Measurements from ENCODE around the gene C17orf67. TPM values are rescaled to one million over a fixed set of nuclear protein-coding genes. Genes with fewer than 3 reads are reported as not detected.
A peak's percentile ranks its signal among the peaks of the same experiment; 100 is the strongest.

Gene C17orf67
- polyA plus RNA-seq, 2 of the 4 experiments (the other 2 are of a cell fraction), result 1.8 to 2.6 TPM

DNA sequence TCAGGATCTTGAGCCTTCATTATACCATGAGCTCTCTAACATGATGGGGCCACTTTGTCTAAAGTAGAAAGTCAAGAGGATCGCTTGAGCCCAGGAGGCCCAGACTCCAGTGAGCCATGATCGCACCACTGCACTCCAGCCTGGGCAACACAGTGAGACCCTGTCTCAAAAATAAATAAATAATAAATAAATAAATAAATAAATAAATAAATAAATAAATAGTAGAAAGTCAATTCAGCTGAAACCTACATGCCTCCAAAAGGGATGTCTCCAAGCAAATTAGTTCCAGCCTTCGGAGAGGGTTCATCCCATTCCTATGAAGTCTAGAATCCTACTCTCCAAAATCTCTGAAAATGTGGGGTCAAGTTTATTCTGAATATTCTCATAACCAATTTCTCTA, 26.0 kb downstream of the C17orf67 start:
- no peak overlapping the region for H3K4me3 ChIP-seq
- ChIA-PET CTCF (interaction anchor here (1.2 to 1.3 kb wide), 2 partner anchors 10 to 28 kb away, joined by 3 read pairs; no protein-coding TSS in a partner anchor), POLR2A (no interaction called here)
- no peak overlapping the region for H3K27ac ChIP-seq
- DNase-seq (ENCODE audit: low read depth in 1 of 2, low spot score in 1 of 2) (no peak), ATAC-seq (no peak), FAIRE-seq (no peak)
- no peak overlapping the region for H3K4me2 ChIP-seq
- no peaks in the 10 kb centered on the region for H3K9me3 ChIP-seq
- 89% methylated on average over 3 of the region's 3 CpGs for WGBS (ENCODE audit: missing lambda C conversion rate)
- TF ChIP-seq ZC3H11A (IDR thresholded peaks at IDR 0.05) (peak; percentile 42), HOXA7 (CRISPR knock-in tag; IDR thresholded peaks at IDR 0.05) (no peak)
- no peaks in the 10 kb centered on the region for H3K4me1 ChIP-seq

GRCh38 chr17:56806949-56807348, 26.8 kb downstream of the C17orf67 start:
- no peak for DNase-seq (ENCODE audit: low read depth in 1 of 2, low spot score in 1 of 2)
- H3K27ac ChIP-seq, result no peak overlapping the region
- H3K4me1 ChIP-seq, result no peaks in the 10 kb centered on the region
- POLR2A ChIA-PET, result no interaction called here
- no peak overlapping the region for H3K4me2 ChIP-seq
- FAIRE-seq, result no peak
- H3K9me3 ChIP-seq, result no peaks in the 10 kb centered on the region
- WGBS (ENCODE audit: missing lambda C conversion rate), result 87% methylated on average over 4 of the region's 4 CpGs
- no peak for ATAC-seq
- TF ChIP-seq MAFK (IDR thresholded peaks at IDR 0.05; ENCODE audit: partially characterized antibody) (no peak), NFE2L2 (conservative IDR thresholded peaks at IDR 0.05; ENCODE audit: low read length) (no peak), BCL3 (IDR thresholded peaks at IDR 0.05) (no peak), CBX8 (IDR thresholded peaks at IDR 0.05) (no peak), EP300 (IDR thresholded peaks at IDR 0.05) (no peak), ZSCAN20 (CRISPR knock-in tag; IDR thresholded peaks at IDR 0.05) (no peak), REST (IDR thresholded peaks at IDR 0.05) (no peak), MYC (IDR thresholded peaks at IDR 0.05; ENCODE audit: borderline replicate concordance, low read length) (no peak), BHLHE40 (IDR thresholded peaks at IDR 0.05; ENCODE audit: low read depth, low read length) (no peak), HOXB5 (CRISPR knock-in tag; IDR thresholded peaks at IDR 0.05) (no peak), CHD2 (IDR thresholded peaks at IDR 0.05; ENCODE audit: low read length, partially characterized antibody) (no peak), CBX2 (IDR thresholded peaks at IDR 0.05; ENCODE audit: borderline replicate concordance, low read depth) (no peak), HDAC2 (IDR thresholded peaks at IDR 0.05) (no peak)
- CTCF ChIA-PET, result interaction anchor here (1.2 to 1.5 kb wide), 3 partner anchors 9 to 28 kb away, joined by 3 read pairs; no protein-coding TSS in a partner anchor
- no peak overlapping the region for H3K4me3 ChIP-seq

GRCh38 chr17:56804454-56804853, 29.3 kb downstream of the C17orf67 start:
- Histone ChIP-seq H3K9me3 (no peaks in the 10 kb centered on the region), H3K4me1 (no peaks in the 10 kb centered on the region), H3K4me2 (no peak overlapping the region), H3K27ac (no peak overlapping the region), H3K4me3 (no peak overlapping the region)
- no peak for DNase-seq (ENCODE audit: low read depth in 1 of 2, low spot score in 1 of 2)
- CTCF ChIA-PET, result interaction anchor here (0.6 to 1.4 kb wide), 4 partner anchors 14 to 143 kb away, joined by 3 to 10 read pairs (median 5); no protein-coding TSS in a partner anchor
- POLR2A ChIA-PET, result no interaction called here
- TF ChIP-seq CHD4 (IDR thresholded peaks at IDR 0.05; ENCODE audit: borderline replicate concordance) (no peak), MAX (IDR thresholded peaks at IDR 0.05) (no peak), HOXB5 (CRISPR knock-in tag; IDR thresholded peaks at IDR 0.05) (no peak), POLR2AphosphoS2 (conservative IDR thresholded peaks at IDR 0.05; ENCODE audit: low read length) (no peak), HMGXB4 (CRISPR knock-in tag; IDR thresholded peaks at IDR 0.05; ENCODE audit: borderline replicate concordance) (no peak), JUNB (IDR thresholded peaks at IDR 0.05) (no peak), TFCP2L1 (CRISPR knock-in tag; IDR thresholded peaks at IDR 0.05) (no peak), NPAS2 (CRISPR knock-in tag; IDR thresholded peaks at IDR 0.05; ENCODE audit: borderline replicate concordance) (no peak), RARB (CRISPR knock-in tag; IDR thresholded peaks at IDR 0.05) (no peak), E2F6 (IDR thresholded peaks at IDR 0.05; ENCODE audit: borderline replicate concordance, low read depth) (no peak), CBX8 (IDR thresholded peaks at IDR 0.05) (no peak), SMC3 (IDR thresholded peaks at IDR 0.05) (no peak), RFX5 (IDR thresholded peaks at IDR 0.05) (no peak)
- TF ChIP-seq, protein P1, sequence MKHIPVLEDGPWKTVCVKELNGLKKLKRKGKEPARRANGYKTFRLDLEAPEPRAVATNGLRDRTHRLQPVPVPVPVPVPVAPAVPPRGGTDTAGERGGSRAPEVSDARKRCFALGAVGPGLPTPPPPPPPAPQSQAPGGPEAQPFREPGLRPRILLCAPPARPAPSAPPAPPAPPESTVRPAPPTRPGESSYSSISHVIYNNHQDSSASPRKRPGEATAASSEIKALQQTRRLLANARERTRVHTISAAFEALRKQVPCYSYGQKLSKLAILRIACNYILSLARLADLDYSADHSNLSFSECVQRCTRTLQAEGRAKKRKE (CRISPR knock-in tag; IDR thresholded peaks at IDR 0.05; ENCODE audit: low read depth), result no peak
- 90% methylated on average over 3 of the region's 3 CpGs for WGBS (ENCODE audit: missing lambda C conversion rate)
- FAIRE-seq, result no peak
- no peak for ATAC-seq

Measured in A549 (cell line).